Panc1 (cell line): ENCODE results near the gene AFDN. TPM values are rescaled to one million over a fixed set of nuclear protein-coding genes. Genes with fewer than 3 reads are reported as not detected.

ENCODE experiments used
- ATAC-seq: fragments of 200-7000 bp; cut with Tn5 transposase; 2 replicates; pipeline ENCODE4 v1.9.1; 2020; ENCODE audit warnings: mild to moderate bottlenecking, moderate library complexity
- BruUV-seq: library from RNA; stranded (reverse); fragments of 400-500 nt; replicated peaks from 2 replicates; lab custom pipeline; 2021; lab: Mats Ljungman, UMichigan
- CTCF ChIA-PET: fragments of 300-600 bp; sonication (Branson Sonifier 250); formaldehyde crosslinking; loops from one replicate; lab custom pipeline; 2022; ENCODE audit warnings: antibody characterized with exemption; lab: Charles Lee
- POLR2A ChIA-PET: fragments of 300-600 bp; sonication (Branson Sonifier 250); formaldehyde crosslinking; loops from one replicate; lab custom pipeline; 2022; ENCODE audit warnings: antibody characterized with exemption; lab: Charles Lee
- DNase-seq: peaks from one replicate; pipeline ENCODE4 v3.0.0-alpha.2; 2010; ENCODE audit warnings: low read depth, low spot score
- H3K27ac ChIP-seq: 2 replicates; pipeline ENCODE4 v1.5.1; 2011; ENCODE audit warnings: mild to moderate bottlenecking, low read length, inconsistent platforms
- H3K27me3 ChIP-seq: fragments of 200-500 bp; sonication (Bioruptor generic); 2 replicates; pipeline ENCODE4 v1.6.0; 2014; ENCODE audit warnings: low read length, inconsistent platforms; ENCODE audit not compliant: control insufficient read depth, insufficient read depth
- H3K36me3 ChIP-seq: fragments of 200-500 bp; sonication (Bioruptor generic); 2 replicates; pipeline ENCODE4 v1.5.1; 2014; ENCODE audit warnings: inconsistent platforms, mild to moderate bottlenecking, low read length, moderate library complexity; ENCODE audit not compliant: control insufficient read depth, insufficient read depth
- H3K4me1 ChIP-seq: 2 replicates; pipeline ENCODE4 v1.5.1; 2011; ENCODE audit warnings: inconsistent platforms, mild to moderate bottlenecking, low read length, moderate library complexity; ENCODE audit not compliant: control insufficient read depth, insufficient read depth
- H3K4me3 ChIP-seq, 2 experiments: 2 replicates each; pipeline ENCODE4 v1.5.1; 2011 to 2012; ENCODE audit warnings: low read depth in 2 of 2, low read length in 2 of 2, mild to moderate bottlenecking in 2 of 2, inconsistent platforms in 1 of 2, moderate library complexity in 1 of 2
- H3K9me3 ChIP-seq: fragments of 200-500 bp; sonication (Bioruptor generic); 2 replicates; pipeline ENCODE4 v1.5.1; 2014; ENCODE audit warnings: low read depth, mild to moderate bottlenecking, inconsistent platforms, low read length, moderate library complexity; ENCODE audit not compliant: control insufficient read depth, insufficient read depth
- POLR2AphosphoS5 ChIP-seq: IDR thresholded peaks from 2 replicates; pipeline ENCODE4 v1.6.1; 2012; ENCODE audit warnings: mild to moderate bottlenecking, low read depth, low read length, moderate library complexity
- SIN3A ChIP-seq: IDR thresholded peaks from 2 replicates; pipeline ENCODE4 v1.6.1; 2012; ENCODE audit warnings: low read depth, mild to moderate bottlenecking, low read length, moderate library complexity, borderline replicate concordance; ENCODE audit not compliant: insufficient read depth
- TCF7L2 ChIP-seq: IDR thresholded peaks from 2 replicates; pipeline ENCODE4 v1.6.1; 2011; ENCODE audit warnings: mild to moderate bottlenecking, low read depth, low read length, inconsistent platforms
- in situ Hi-C: cut with HindIII; loops from 2 replicates; pipeline ENCODE4 v1.10.0; 2016; ENCODE audit warnings: low sequenced_read_pairs, low pct_unique_long_range_greater_than_20kb
- intact Hi-C: fragments of 100-400 bp; cut with micrococcal nuclease; formaldehyde crosslinking; loops from one replicate; pipeline ENCODE4 v1.10.0; 2022; ENCODE audit not compliant: unreplicated experiment
- total RNA-seq: library from RNA; stranded (reverse); gene quantifications from one replicate; pipeline ENCODE4 v1.2.1, GENCODE V29; 2021; ENCODE audit not compliant: unreplicated experiment
- TF ChIP-seq, protein P1 (sequence below): fragments of 450-650 bp; IDR thresholded peaks from 2 replicates; pipeline ENCODE4 v1.5.1; 2017; ENCODE audit warnings: mild to moderate bottlenecking
- TF ChIP-seq, protein P2 (sequence below), 2 experiments: IDR thresholded peaks; 2 replicates each; pipeline ENCODE4 v1.6.1; 2011 to 2012; ENCODE audit warnings: low read depth in 2 of 2, control low read depth in 1 of 2, low read length in 1 of 2, mild to moderate bottlenecking in 1 of 2, moderate library complexity in 1 of 2; ENCODE audit not compliant: insufficient read depth in 1 of 2

The AFDN gene
- total RNA-seq, 1 experiment from 2014 or later: 143 TPM

DNA sequence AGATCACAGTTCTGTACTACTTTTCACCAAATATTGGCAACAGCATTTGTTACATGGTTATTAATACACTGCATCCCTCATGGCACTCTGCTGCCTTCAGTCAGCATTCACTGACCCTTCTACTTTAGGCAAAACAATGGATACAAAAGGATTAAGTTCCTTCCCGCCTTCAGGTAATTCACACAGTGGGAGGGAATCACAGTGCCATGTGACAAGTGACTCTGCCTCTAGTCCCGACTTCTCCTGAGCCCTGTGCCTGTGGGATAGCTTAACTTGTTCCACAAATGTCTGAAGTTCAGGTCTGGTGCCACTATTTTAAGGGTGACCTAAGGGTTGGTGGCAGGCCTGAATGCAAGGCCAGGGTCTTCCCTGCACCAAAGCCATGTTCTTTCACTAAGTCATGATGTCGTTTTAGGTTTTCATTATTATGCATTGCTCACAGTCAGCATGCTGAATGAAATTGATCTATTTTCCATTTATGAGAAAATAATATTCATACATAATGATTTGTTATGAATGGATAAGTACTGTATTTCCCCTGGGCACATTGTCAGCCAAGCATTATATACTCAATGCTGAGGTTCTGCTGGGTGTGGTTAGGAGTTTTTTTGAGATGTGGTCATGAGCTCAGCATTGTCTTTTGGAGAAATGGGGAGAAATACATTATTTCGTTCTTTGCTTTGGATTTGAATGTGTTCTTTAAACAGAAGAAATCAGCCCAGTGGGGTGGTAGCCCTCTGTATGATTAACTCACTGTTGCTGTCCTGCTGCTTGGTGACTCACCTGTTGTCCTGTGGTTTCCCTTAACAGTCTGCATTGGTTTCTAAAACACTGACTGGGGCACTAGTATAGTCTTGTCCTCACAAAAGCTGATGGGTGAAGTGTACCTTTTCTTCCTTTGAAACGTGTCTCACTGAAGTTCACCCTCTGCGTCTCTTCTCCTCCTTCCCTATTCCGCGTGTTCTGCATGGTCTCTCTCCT is 66.4 kb downstream of the AFDN start:
- no TSS peak for BruUV-seq
- in situ Hi-C loops: no loop called here

DNA sequence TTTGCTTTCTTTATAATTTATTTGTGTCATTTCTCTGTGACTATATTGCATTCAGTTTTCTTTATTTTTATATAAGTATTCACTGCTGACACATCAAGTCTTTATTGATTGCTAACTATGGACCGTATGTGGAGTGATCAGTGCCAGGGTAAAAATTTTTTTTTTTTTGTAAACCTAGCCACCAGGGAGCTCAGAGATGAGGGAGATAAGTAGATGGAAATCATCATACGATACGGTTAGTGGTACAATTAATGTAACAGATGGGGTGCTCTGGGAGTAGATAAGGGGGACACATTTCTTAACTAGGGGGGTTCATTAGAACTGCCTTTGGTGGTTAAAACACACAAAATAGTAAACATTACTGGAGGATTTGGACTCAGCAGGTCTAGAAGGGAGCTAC is 68.3 kb downstream of the AFDN start:
- Histone ChIP-seq H3K4me3 (no peak overlapping the region), H3K27me3 (no peaks in the 10 kb centered on the region), H3K9me3 (no peaks in the 10 kb centered on the region), H3K36me3 (peaks cover 16% of the 10 kb centered on the region), H3K4me1 (no peaks in the 10 kb centered on the region), H3K27ac (no peak overlapping the region)
- POLR2A ChIA-PET: no interaction called here
- TF ChIP-seq SIN3A (no peak), TCF7L2 (no peak), POLR2AphosphoS5 (no peak)
- TF ChIP-seq, protein P1, sequence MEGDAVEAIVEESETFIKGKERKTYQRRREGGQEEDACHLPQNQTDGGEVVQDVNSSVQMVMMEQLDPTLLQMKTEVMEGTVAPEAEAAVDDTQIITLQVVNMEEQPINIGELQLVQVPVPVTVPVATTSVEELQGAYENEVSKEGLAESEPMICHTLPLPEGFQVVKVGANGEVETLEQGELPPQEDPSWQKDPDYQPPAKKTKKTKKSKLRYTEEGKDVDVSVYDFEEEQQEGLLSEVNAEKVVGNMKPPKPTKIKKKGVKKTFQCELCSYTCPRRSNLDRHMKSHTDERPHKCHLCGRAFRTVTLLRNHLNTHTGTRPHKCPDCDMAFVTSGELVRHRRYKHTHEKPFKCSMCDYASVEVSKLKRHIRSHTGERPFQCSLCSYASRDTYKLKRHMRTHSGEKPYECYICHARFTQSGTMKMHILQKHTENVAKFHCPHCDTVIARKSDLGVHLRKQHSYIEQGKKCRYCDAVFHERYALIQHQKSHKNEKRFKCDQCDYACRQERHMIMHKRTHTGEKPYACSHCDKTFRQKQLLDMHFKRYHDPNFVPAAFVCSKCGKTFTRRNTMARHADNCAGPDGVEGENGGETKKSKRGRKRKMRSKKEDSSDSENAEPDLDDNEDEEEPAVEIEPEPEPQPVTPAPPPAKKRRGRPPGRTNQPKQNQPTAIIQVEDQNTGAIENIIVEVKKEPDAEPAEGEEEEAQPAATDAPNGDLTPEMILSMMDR: no peak
- TF ChIP-seq, protein P2, sequence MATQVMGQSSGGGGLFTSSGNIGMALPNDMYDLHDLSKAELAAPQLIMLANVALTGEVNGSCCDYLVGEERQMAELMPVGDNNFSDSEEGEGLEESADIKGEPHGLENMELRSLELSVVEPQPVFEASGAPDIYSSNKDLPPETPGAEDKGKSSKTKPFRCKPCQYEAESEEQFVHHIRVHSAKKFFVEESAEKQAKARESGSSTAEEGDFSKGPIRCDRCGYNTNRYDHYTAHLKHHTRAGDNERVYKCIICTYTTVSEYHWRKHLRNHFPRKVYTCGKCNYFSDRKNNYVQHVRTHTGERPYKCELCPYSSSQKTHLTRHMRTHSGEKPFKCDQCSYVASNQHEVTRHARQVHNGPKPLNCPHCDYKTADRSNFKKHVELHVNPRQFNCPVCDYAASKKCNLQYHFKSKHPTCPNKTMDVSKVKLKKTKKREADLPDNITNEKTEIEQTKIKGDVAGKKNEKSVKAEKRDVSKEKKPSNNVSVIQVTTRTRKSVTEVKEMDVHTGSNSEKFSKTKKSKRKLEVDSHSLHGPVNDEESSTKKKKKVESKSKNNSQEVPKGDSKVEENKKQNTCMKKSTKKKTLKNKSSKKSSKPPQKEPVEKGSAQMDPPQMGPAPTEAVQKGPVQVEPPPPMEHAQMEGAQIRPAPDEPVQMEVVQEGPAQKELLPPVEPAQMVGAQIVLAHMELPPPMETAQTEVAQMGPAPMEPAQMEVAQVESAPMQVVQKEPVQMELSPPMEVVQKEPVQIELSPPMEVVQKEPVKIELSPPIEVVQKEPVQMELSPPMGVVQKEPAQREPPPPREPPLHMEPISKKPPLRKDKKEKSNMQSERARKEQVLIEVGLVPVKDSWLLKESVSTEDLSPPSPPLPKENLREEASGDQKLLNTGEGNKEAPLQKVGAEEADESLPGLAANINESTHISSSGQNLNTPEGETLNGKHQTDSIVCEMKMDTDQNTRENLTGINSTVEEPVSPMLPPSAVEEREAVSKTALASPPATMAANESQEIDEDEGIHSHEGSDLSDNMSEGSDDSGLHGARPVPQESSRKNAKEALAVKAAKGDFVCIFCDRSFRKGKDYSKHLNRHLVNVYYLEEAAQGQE (IDR thresholded peaks at IDR 0.05; ENCODE audit: insufficient read depth in 1 of 2, low read depth in 2 of 2, low read length in 1 of 2): no peak
- DNase-seq (no peak), ATAC-seq (no peak)
- intact Hi-C loops: loop anchor here (5.0 to 10.0 kb wide), 2 partner anchors 390 to 473 kb away; no protein-coding TSS in a partner anchor
- in situ Hi-C loops: no loop called here
- CTCF ChIA-PET: no interaction called here
- BruUV-seq: no TSS peak

More for the DNA sequence above, 66.4 kb downstream of the AFDN start:
- CTCF ChIA-PET: no interaction called here
- DNase-seq (no peak), ATAC-seq (peak; percentile 78; the same call in 1 of the 2 replicates)
- POLR2A ChIA-PET: no interaction called here
- no peak overlapping the region for H3K27ac ChIP-seq
- no peak overlapping the region for H3K4me3 ChIP-seq
- H3K36me3 ChIP-seq: peaks cover 16% of the 10 kb centered on the region
- no peaks in the 10 kb centered on the region for H3K27me3 ChIP-seq
- TF ChIP-seq, protein P2 (IDR thresholded peaks at IDR 0.05; ENCODE audit: insufficient read depth in 1 of 2, low read depth in 2 of 2, low read length in 1 of 2): no peak
- TF ChIP-seq POLR2AphosphoS5 (no peak), TCF7L2 (no peak)
- TF ChIP-seq, protein P1: no peak
- no peaks in the 10 kb centered on the region for H3K9me3 ChIP-seq
- intact Hi-C loops: loop anchor here (10.0 kb wide), 1 partner anchor 388 kb away; no protein-coding TSS in a partner anchor
- no peaks in the 10 kb centered on the region for H3K4me1 ChIP-seq
